Osteoblast (primary cell): ENCODE results near the gene FBN3. TPM values are rescaled to one million over a fixed set of nuclear protein-coding genes. Genes with fewer than 3 reads are reported as not detected.

Experiments
- DNase-seq: peaks from one replicate; pipeline ENCODE4 v3.0.0; 2011; ENCODE audit warnings: low spot score, mixed read lengths; ENCODE audit not compliant: insufficient read length; ENCODE audit errors: missing footprints
- H2AFZ ChIP-seq: 2 replicates; pipeline ENCODE4 v1.6.0; 2011; ENCODE audit warnings: mild to moderate bottlenecking, low read length
- H3K27ac ChIP-seq: 2 replicates; pipeline ENCODE4 v1.5.1; 2011; ENCODE audit warnings: mild to moderate bottlenecking, low read depth, low read length, moderate library complexity
- H3K27me3 ChIP-seq: 2 replicates; pipeline ENCODE4 v1.6.0; 2012; ENCODE audit warnings: mild to moderate bottlenecking, control low read depth, inconsistent platforms, low read length, moderate library complexity; ENCODE audit not compliant: insufficient read depth
- H3K36me3 ChIP-seq: 2 replicates; pipeline ENCODE4 v1.5.1; 2011; ENCODE audit warnings: mild to moderate bottlenecking, low read length, control low read depth, moderate library complexity; ENCODE audit not compliant: insufficient read depth
- H3K4me1 ChIP-seq: 2 replicates; pipeline ENCODE4 v1.5.1; 2011; ENCODE audit warnings: mild to moderate bottlenecking, low read length, control low read depth, moderate library complexity; ENCODE audit not compliant: insufficient read depth
- H3K4me2 ChIP-seq: 2 replicates; pipeline ENCODE4 v1.6.0; 2011; ENCODE audit warnings: mild to moderate bottlenecking, low read length; ENCODE audit not compliant: insufficient read depth
- H3K4me3 ChIP-seq: fragments of 200-600 bp; sonication (generic); 3 replicates; pipeline ENCODE4 v1.5.1; 2012; ENCODE audit warnings: mild to moderate bottlenecking, low read length, inconsistent platforms; ENCODE audit not compliant: insufficient read depth
- H3K79me2 ChIP-seq: 2 replicates; pipeline ENCODE4 v1.6.0; 2012; ENCODE audit warnings: mild to moderate bottlenecking, low read length, control low read depth, inconsistent platforms; ENCODE audit not compliant: insufficient read depth
- H3K9me3 ChIP-seq: 2 replicates; pipeline ENCODE4 v1.5.1; 2011; ENCODE audit warnings: low read depth, low read length, control low read depth
- H4K20me1 ChIP-seq: 2 replicates; pipeline ENCODE4 v1.6.0; 2012; ENCODE audit warnings: mild to moderate bottlenecking, low read length, control low read depth; ENCODE audit not compliant: insufficient read depth
- CTCF ChIP-seq: IDR thresholded peaks from 2 replicates; pipeline ENCODE4 v1.5.1; 2011; ENCODE audit warnings: mild to moderate bottlenecking, low read depth, low read length, moderate library complexity; ENCODE audit errors: extremely low read depth
- total RNA-seq: library from RNA; depleted of rRNA; stranded (reverse); fragments of >200 nt; gene quantifications from 2 replicates; pipeline ENCODE4 v1.2.3, GENCODE V29; 2012

FBN3 gene
- total RNA-seq, 1 donor: not detected

- TF ChIP-seq CTCF: no peak
- no peaks in the 10 kb centered on the region for H4K20me1 ChIP-seq
- H3K4me2 ChIP-seq: no peak overlapping the region
These were observed 69.4 kb downstream of the FBN3 start for GRCh38 chr19:8079988-8080387.

GRCh38 chr19:8075158-8076074, 74.0 kb downstream of the FBN3 start:
- H2AFZ ChIP-seq: no peak overlapping the region
- no peaks in the 10 kb centered on the region for H3K36me3 ChIP-seq
- no peaks in the 10 kb centered on the region for H3K79me2 ChIP-seq
- DNase-seq: no peak
- no peaks in the 10 kb centered on the region for H4K20me1 ChIP-seq
- no peak overlapping the region for H3K4me3 ChIP-seq
- no peak overlapping the region for H3K4me2 ChIP-seq
- no peak overlapping the region for H3K27ac ChIP-seq
- H3K9me3 ChIP-seq: no peaks in the 10 kb centered on the region
- H3K4me1 ChIP-seq: no peaks in the 10 kb centered on the region
- no peaks in the 10 kb centered on the region for H3K27me3 ChIP-seq
- TF ChIP-seq CTCF: no peak

More at GRCh38 chr19:8079988-8080387, 69.4 kb downstream of the FBN3 start:
- Histone ChIP-seq H3K4me3 (no peak overlapping the region), H3K9me3 (no peaks in the 10 kb centered on the region), H3K27ac (no peak overlapping the region), H3K4me1 (no peaks in the 10 kb centered on the region), H2AFZ (no peak overlapping the region), H3K79me2 (no peaks in the 10 kb centered on the region), H3K36me3 (no peaks in the 10 kb centered on the region), H3K27me3 (no peaks in the 10 kb centered on the region)
- no peak for DNase-seq

GRCh38 chr19:8074501-8074900, 74.9 kb downstream of the FBN3 start:
- no peaks in the 10 kb centered on the region for H4K20me1 ChIP-seq
- H3K4me1 ChIP-seq: no peaks in the 10 kb centered on the region
- H2AFZ ChIP-seq: no peak overlapping the region
- H3K9me3 ChIP-seq: peaks cover under 1% of the 10 kb centered on the region
- no peaks in the 10 kb centered on the region for H3K79me2 ChIP-seq
- no peak overlapping the region for H3K4me2 ChIP-seq
- no peak for DNase-seq
- no peak overlapping the region for H3K27ac ChIP-seq
- H3K36me3 ChIP-seq: no peaks in the 10 kb centered on the region
- no peak overlapping the region for H3K4me3 ChIP-seq
- TF ChIP-seq CTCF: no peak
- no peaks in the 10 kb centered on the region for H3K27me3 ChIP-seq

GRCh38 chr19:8071912-8072311, 77.5 kb downstream of the FBN3 start:
- H3K4me2 ChIP-seq: no peak overlapping the region
- no peaks in the 10 kb centered on the region for H3K36me3 ChIP-seq
- no peaks in the 10 kb centered on the region for H4K20me1 ChIP-seq
- H3K4me3 ChIP-seq: no peak overlapping the region
- no peak overlapping the region for H2AFZ ChIP-seq
- no peaks in the 10 kb centered on the region for H3K4me1 ChIP-seq
- H3K27ac ChIP-seq: no peak overlapping the region
- H3K9me3 ChIP-seq: peaks cover 5% of the 10 kb centered on the region
- no peak for TF ChIP-seq CTCF
- DNase-seq: no peak
- no peaks in the 10 kb centered on the region for H3K79me2 ChIP-seq
- H3K27me3 ChIP-seq: no peaks in the 10 kb centered on the region
